Activated CD4-positive, alpha-beta T cell treated with anti-CD3 and anti-CD28 coated beads, Interleukin-2, amount 50 U/mL, for 4 hours (primary cell): ENCODE measurements around the gene DENND1A.

Experiments used
- DNase-seq, 2 experiments: peaks; one replicate each; pipeline ENCODE4 v3.0.0-alpha.2; 2020

Gene DENND1A

DNA sequence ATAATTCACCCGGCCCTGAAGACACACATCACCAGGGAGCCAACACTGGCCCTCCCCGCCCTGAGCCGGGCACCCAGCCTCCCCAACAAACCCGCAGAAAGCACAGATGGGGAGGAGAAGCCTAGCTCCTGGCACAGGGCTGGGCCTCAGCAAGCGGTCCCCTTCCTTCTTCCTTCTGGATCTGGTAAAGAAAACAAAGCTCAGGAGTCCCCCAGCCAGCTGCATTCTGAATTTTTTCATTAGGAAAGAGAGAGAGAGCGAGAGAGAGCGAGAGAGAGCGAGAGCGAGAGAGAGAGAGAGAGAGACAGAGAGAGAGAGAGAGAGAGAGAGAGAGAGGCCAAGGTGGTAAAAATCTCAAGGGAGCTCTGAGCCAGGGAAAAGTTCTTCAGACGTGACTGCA, 378.2 kb downstream of the DENND1A start:
- no peak for DNase-seq

GRCh38 chr9:123550797-123551196, 379.1 kb downstream of the DENND1A start:
- no peak for DNase-seq

DNA sequence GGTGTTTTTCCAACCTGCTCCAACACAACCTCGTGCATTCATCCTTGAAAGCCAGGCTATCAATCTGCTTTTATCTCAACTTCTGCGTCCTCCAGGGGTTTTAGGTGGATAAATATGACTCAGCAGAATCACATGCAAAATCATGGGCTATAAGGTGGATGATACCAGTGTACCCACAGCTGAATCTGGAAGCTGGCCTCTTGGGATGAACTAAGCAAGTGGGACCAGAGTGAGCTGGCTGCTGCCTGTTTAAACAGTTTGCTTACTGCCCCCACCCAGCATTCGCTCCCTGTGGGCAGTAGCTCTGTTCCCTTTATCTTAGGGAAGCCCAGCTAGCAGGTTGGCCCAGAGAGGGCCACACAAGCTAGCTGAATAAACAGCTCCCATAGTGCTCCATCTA, 379.9 kb downstream of the DENND1A start:
- DNase-seq: no peak

DNA sequence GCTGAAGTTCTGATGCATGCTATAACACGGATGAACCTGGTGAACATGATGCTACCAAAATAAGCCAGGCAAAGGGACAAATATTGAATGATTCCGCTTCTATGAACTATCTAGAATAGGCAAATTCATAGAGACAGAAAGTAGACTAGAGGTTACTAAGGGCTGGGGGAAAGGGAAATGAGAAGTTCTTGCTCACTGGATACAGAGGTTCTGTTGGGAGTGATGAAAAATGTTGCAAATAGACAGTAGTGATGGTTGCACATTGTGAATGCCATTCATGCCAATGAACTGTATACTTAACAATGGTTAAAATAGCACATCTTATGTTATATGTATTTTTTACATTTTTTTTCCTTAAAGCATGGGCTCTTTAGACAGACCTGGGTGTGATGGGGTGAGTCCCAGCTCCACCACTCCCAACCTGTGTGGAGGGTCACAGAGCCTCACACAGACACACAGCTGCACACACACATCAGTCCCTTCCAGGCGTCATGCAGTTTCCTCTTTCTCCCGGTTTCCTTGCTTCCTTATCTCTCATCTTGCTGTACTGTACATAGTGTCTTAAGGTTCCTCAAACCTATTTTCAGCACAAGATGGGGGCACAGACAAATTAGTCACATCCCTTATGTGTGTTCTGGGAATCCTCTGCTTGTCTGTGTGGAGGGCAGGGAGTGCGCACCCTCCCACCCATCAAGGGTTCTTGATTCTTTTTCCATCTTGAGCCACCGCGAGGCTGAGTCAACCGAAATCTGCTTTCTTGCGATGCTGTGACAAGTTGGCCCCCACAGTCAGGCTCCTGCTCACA, 381.0 kb downstream of the DENND1A start:
- peak; percentile 2 to 3 for DNase-seq

- no peak for DNase-seq
Observed at GRCh38 chr9:123544007-123544827, 385.7 kb downstream of the DENND1A start.

- no peak for DNase-seq
Observed at GRCh38 chr9:123543492-123543891, 386.4 kb downstream of the DENND1A start.

- DNase-seq: no peak
Observed at GRCh38 chr9:123542435-123543225, 387.3 kb downstream of the DENND1A start.

DNA sequence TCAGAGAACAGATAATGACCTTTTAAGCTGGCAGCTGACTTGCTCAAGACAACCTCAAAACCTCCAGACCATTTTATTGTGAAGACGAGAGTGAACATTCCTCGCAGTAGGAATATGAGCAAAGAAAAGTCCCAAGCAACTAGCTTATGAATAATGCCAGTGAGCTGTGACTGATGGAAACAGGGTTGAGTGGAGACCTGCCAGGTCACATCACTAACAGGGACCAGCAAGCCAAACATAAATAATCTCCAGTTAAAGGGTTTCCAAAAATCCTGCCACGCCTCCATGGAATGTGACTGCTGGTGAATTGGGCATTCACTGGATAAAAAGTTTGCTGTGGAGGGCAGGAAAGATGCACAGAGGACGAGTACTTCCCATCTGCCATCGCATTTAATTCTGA, 388.5 kb downstream of the DENND1A start:
- no peak for DNase-seq

DNA sequence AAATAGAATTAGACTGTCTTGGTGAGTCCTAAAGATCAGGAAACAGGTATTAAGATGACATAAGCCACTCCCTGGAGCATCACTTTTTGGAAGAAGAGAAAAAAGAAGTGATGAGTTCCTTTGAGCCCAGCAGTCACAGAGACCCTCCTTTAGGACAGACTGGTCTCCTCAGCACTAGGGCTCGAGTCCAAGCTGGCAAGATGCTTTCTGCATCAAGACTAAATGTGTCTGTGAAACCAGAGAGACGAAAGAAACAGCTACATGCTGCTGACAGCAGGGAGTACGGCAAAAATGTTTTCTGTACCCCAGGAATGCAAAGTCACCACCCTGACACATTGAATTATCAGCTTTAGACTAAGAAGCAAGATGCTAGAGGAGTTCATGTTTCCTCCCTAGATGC, 389.5 kb downstream of the DENND1A start:
- no peak for DNase-seq

DNA sequence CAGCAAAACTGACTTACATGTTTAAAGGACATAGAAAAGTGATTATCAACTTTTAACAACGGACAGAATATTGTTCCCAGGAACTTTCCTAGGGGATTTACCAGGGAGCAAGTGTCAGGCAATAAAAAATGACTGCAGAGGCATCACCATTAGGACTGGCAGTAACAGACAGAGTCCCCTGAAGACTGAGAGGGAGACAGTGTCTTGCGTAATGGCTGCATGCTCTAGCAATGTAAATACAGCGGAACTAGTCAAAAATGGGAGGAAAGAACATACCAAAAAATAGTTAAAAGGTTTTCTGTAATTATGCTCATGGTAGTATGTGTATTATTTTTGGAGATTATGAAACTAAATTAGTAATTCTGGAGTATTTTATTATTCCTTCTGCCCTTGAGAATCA, 392.1 kb downstream of the DENND1A start:
- DNase-seq: no peak

DNA sequence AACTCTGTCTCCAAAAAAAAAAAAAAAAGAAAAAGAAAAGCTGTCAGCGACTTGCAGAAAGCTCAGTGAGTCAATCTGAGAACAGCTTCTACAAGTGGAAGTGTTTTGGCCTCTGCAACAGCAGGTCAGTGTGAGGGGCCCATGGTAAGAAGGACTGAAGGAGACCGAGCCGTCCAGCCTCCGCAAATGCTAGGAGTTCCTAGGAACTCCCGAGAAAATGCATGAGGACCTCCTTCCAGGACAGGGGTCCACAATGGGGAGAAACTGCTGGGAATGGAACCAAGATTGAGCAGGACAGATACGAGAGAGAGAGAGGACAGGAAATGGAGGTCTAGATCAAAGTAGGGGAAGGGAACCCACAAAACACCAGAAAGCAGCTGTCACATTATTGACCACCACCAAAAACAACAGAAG, 393.5 kb downstream of the DENND1A start:
- DNase-seq: no peak

DNA sequence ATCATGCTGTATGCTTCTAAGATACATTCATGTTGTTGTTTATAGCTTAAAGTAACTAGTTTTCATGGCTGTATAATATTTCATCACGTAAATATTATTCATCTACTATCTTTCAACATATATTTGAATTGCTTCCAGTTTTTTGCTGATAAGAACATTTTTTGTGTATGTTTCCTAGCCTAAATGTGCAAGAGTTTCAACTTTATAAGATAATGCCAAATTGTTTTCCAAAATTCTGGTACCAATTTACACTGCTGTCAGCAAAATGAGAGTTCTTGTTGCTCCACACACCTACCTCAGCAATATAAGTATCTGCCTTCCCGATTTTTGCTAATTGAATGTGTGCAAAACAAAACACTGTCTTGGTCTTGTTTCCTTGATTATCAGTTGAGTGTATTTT, 395.6 kb downstream of the DENND1A start:
- no peak for DNase-seq

DNA sequence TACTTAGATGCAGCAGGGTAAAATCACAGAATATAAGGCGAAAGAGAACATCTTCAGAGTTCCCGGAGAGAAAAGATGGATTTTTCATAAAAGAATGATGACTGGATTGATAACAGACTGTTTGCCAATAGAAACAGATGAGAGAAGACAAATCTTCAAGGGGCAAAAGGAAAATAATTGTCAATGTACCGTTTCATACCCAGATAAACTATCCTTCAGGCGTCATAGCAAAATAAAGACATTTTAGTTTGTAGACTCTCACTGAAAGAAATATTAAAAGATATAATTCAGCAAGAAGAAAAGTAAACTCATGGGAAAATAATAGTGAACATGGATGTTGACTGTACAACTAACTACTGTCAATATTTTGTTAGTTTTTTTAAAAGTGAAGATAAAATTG, 399.7 kb downstream of the DENND1A start:
- DNase-seq: no peak

DNA sequence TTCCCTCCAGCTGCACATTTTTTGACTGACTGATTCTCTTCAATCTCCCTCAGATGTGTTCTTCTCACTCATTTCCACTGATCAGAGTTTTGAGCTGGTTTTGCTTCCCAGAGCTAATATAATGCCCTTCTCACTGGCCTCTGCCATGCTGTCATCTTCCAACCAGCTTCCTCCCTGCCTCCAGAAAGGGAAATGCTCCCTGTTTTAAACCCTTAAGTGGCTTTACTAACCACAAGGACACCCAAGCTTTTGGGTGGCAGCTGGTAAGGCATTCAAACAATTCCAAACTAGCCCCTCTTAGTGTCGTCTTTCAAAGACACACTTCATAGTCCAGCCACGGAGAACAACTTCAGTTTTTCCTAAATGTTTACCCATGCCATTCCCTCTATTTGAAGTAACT, 401.4 kb downstream of the DENND1A start:
- DNase-seq: no peak

DNA sequence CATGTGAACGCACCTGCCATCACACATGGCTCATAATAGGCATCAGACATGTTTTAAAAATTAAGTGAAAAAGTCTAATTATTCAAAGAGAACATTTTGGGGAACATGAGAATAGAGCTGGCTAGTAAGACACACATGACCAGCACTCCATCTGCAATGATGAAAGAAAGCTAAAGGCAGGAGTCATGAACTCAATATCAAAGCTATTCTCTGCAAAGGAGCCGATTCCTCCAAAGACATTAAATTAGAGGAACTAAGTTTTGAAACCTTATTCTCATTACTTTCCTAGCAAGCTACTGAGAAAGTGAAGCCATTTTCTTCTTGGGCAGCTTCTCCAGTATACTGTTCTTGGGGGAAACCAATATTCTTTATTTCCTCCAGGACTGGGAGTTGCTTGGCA, 401.9 kb downstream of the DENND1A start:
- DNase-seq: no peak

DNA sequence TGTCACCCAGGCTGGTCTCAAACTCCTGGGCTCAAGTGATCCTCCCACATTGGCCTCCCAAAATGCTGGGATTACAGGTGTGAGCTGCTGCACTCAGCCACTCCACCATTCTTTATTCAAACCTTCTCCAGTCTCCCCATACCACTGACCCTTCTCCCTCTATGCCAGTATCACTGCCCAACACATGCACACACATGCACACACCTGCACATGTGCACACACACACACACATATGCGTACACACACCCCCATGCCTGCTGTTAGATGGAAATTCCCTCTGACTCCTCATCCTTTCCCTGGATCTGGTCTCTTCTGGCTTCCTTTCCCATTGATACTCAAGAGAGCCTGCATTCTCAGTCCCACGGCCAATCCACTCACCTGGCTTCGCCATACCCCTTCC, 404.0 kb downstream of the DENND1A start:
- DNase-seq: no peak

GRCh38 chr9:123525424-123525823, 404.5 kb downstream of the DENND1A start:
- no peak for DNase-seq

DNA sequence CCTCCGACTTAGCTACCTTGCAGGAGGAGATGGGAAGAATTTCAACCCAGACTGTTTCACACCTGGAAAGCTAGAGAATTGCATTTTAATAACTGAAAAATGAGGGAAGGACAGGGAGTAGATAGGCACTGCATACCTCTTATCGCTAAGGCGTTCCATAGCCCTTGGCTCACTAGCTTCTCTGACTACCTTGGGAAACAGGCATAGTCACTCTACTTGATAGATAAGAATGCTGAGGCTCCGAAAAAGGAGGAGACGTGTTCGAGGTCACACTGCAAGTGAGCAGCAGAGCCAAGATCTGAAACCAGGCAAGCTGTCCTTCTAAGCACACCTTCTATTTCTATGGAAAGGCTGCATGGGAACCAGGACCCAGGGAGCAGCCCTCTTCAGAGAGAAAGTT, 405.1 kb downstream of the DENND1A start:
- no peak for DNase-seq

DNA sequence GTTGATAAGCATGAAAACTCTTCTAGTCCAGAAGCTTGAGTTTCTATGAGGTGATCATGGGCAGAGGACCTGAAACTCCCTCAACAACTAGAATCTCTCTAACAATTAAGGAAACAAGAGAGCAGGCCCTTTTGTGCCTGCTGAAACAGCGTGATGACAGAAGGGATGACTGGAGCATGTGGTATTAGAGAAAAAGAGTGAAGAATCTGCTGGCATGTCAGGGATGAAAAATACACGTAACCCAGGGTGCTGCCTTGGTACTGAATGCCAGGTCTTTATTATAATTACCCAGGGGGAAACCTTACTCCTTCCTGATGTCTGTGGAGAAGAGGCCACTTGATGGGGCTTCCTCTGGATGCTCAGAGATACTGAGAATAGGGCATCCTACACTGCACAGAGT, 406.1 kb downstream of the DENND1A start:
- no peak for DNase-seq

- no peak for DNase-seq
Observed at GRCh38 chr9:123523001-123523400, 406.9 kb downstream of the DENND1A start.

- DNase-seq: no peak
Observed at GRCh38 chr9:123522251-123522650, 407.7 kb downstream of the DENND1A start.

DNA sequence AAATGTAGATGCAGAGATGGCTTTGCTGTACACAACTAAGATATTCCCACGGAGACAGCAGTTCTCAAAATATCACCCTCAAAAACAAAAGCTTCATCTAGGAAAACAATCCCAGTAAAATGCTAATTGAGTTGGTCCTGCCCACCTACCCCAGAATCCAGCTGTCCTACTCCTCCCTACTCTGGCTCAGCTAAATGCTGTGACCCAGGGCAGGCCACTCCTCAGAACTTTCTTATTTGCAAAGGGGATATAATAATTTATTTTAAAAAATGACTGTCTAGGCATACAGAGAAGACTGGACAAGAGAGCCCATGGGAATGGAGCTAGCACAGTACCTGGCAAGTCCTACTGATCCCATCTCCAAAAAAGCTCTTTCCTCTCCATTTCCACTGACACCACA, 411.6 kb downstream of the DENND1A start:
- DNase-seq: no peak

DNA sequence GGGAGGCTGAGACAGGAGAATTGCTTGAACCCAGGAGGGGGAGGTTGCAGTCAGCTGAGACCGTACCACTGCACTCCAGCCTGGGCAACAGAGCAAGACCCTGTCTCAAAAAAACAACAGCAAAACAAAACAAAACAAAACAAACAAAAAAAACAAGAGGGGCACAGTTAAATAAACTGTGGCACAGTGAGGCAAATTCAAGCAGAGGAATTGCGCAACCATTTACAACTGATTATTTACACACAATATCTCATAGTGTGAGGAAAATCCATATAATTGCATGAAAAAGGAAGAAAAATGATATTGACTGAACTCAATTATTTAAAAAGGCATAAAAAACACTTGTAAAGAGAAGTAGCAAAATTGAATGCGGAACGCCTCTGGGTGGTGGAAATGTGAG, 412.4 kb downstream of the DENND1A start:
- no peak for DNase-seq

- no peak for DNase-seq
Observed at GRCh38 chr9:123514766-123515165, 415.2 kb downstream of the DENND1A start.
